SK-N-SH treated with all-trans-retinoic acid at 6 μM for 48 hours (cell line): Measurements from ENCODE around the gene BARHL2.

Experiments used
- ATAC-seq: fragments of 200-7000 bp; cut with Tn5 transposase; 3 replicates; pipeline ENCODE4 v1.9.1; 2020; ENCODE audit warnings: mild to moderate bottlenecking, moderate library complexity
- ARNTL ChIP-seq: fragments of 450-650 bp; formaldehyde crosslinking; IDR thresholded peaks from 2 replicates; pipeline ENCODE4 v1.5.0; 2020; ENCODE audit warnings: low read depth, mild to moderate bottlenecking, moderate library complexity, borderline replicate concordance
- BACH2 ChIP-seq: fragments of 250-450 bp; sonication (Bioruptor Pico); IDR thresholded peaks from 2 replicates; pipeline ENCODE4 v1.9.0; 2021; ENCODE audit warnings: mild to moderate bottlenecking, borderline replicate concordance
- CSDC2 ChIP-seq: fragments of 250-450 bp; sonication (Bioruptor Pico); IDR thresholded peaks from 2 replicates; pipeline ENCODE4 v1.5.0; 2020; ENCODE audit warnings: mild to moderate bottlenecking, moderate library complexity
- GLIS3 ChIP-seq: fragments of 250-450 bp; sonication (Bioruptor Pico); IDR thresholded peaks from 2 replicates; pipeline ENCODE4 v1.5.0; 2020; ENCODE audit warnings: mild to moderate bottlenecking, moderate library complexity
- ISL1 ChIP-seq: fragments of 250-450 bp; sonication (Bioruptor Pico); IDR thresholded peaks from 2 replicates; pipeline ENCODE4 v2.1.2; 2022; ENCODE audit warnings: mild to moderate bottlenecking, moderate library complexity
- OSR1 ChIP-seq: fragments of 250-450 bp; sonication (Bioruptor Pico); IDR thresholded peaks from 2 replicates; pipeline ENCODE4 v1.8.0; 2022; ENCODE audit warnings: moderate library complexity, mild to moderate bottlenecking, inconsistent platforms
- PPARA ChIP-seq: fragments of 250-450 bp; sonication (Bioruptor Pico); IDR thresholded peaks from 2 replicates; pipeline ENCODE4 v1.5.0; 2020; ENCODE audit warnings: mild to moderate bottlenecking, borderline replicate concordance
- RARB ChIP-seq: fragments of 250-450 bp; sonication (Bioruptor Pico); IDR thresholded peaks from 2 replicates; pipeline ENCODE4 v1.8.0; 2021; ENCODE audit warnings: mild to moderate bottlenecking, moderate library complexity
- SNAI2 ChIP-seq: fragments of 250-450 bp; sonication (Bioruptor Pico); IDR thresholded peaks from 2 replicates; pipeline ENCODE4 v1.5.0; 2020; ENCODE audit warnings: mild to moderate bottlenecking, moderate library complexity
- TCF4 ChIP-seq: fragments of 250-450 bp; sonication (Bioruptor Pico); IDR thresholded peaks from 2 replicates; pipeline ENCODE4 v1.8.0; 2021; ENCODE audit warnings: mild to moderate bottlenecking, moderate library complexity, borderline replicate concordance
- TOX ChIP-seq: fragments of 250-450 bp; sonication (Bioruptor Pico); IDR thresholded peaks from 2 replicates; pipeline ENCODE4 v1.8.0; 2021; ENCODE audit warnings: mild to moderate bottlenecking, moderate library complexity, borderline replicate concordance
- ZC3H10 ChIP-seq: fragments of 250-450 bp; sonication (Bioruptor Pico); IDR thresholded peaks from 2 replicates; pipeline ENCODE4 v1.5.1; 2021; ENCODE audit warnings: mild to moderate bottlenecking, moderate library complexity
- ZFP3 ChIP-seq: fragments of 250-450 bp; sonication (Bioruptor Pico); IDR thresholded peaks from 2 replicates; pipeline ENCODE4 v1.5.0; 2020; ENCODE audit warnings: mild to moderate bottlenecking, moderate library complexity
- ZFP30 ChIP-seq: fragments of 450-650 bp; formaldehyde crosslinking; IDR thresholded peaks from 2 replicates; pipeline ENCODE4 v1.5.0; 2022; ENCODE audit warnings: mild to moderate bottlenecking, moderate library complexity
- ZNF70 ChIP-seq: fragments of 450-650 bp; formaldehyde crosslinking; IDR thresholded peaks from 2 replicates; pipeline ENCODE4 v1.5.0; 2020; ENCODE audit warnings: mild to moderate bottlenecking, moderate library complexity
- ZNF8 ChIP-seq: fragments of 450-650 bp; formaldehyde crosslinking; IDR thresholded peaks from 2 replicates; pipeline ENCODE4 v1.5.0; 2020; ENCODE audit warnings: mild to moderate bottlenecking, moderate library complexity
- TF ChIP-seq, protein P1 (sequence below): fragments of 250-450 bp; sonication (Bioruptor Pico); IDR thresholded peaks from 2 replicates; pipeline ENCODE4 v1.5.1; 2020; ENCODE audit warnings: low read depth, mild to moderate bottlenecking, moderate library complexity
- TF ChIP-seq, protein P2 (sequence below): fragments of 250-450 bp; sonication (Bioruptor Pico); IDR thresholded peaks from 2 replicates; pipeline ENCODE4 v1.8.0; 2020; ENCODE audit warnings: mild to moderate bottlenecking, moderate library complexity, borderline replicate concordance
- TF ChIP-seq, protein P3 (sequence below): fragments of 250-450 bp; sonication (Bioruptor Pico); IDR thresholded peaks from 2 replicates; pipeline ENCODE4 v1.5.0; 2020; ENCODE audit warnings: mild to moderate bottlenecking, moderate library complexity
- TF ChIP-seq, protein P4 (sequence below): fragments of 250-450 bp; sonication (Bioruptor Pico); IDR thresholded peaks from 2 replicates; pipeline ENCODE4 v1.5.1; 2021; ENCODE audit warnings: mild to moderate bottlenecking, moderate library complexity
- TF ChIP-seq, protein P5 (sequence below): fragments of 250-450 bp; sonication (Bioruptor Pico); IDR thresholded peaks from 2 replicates; pipeline ENCODE4 v1.8.0; 2021; ENCODE audit warnings: low read depth, mild to moderate bottlenecking, moderate library complexity, borderline replicate concordance

BARHL2 gene

DNA sequence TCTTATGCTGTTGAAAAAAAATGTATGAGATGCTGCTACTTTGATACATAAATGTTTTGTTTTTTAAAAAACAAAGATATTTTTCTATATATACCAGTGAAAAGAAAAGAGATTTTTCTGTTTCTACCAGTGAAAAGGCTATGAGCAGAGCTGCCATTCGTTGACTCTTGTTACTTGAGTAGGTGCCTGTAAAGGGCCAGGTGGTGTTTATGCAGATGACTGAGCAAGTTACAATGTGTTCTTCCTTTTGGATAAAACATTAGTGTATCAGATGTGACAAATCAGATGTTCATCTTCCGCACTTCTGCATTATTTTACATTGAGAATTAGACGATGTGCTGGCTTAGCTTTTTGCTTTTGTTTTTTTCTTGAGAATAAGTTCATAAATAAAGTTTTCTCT, 45.4 kb downstream of the BARHL2 start:
- no peak for ATAC-seq
- TF ChIP-seq CSDC2 (CRISPR knock-in tag), result no peak
- TF ChIP-seq, protein P1, sequence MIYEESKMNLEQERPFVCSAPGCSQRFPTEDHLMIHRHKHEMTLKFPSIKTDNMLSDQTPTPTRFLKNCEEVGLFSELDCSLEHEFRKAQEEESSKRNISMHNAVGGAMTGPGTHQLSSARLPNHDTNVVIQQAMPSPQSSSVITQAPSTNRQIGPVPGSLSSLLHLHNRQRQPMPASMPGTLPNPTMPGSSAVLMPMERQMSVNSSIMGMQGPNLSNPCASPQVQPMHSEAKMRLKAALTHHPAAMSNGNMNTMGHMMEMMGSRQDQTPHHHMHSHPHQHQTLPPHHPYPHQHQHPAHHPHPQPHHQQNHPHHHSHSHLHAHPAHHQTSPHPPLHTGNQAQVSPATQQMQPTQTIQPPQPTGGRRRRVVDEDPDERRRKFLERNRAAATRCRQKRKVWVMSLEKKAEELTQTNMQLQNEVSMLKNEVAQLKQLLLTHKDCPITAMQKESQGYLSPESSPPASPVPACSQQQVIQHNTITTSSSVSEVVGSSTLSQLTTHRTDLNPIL (CRISPR knock-in tag), result no peak
- TF ChIP-seq, protein P2, sequence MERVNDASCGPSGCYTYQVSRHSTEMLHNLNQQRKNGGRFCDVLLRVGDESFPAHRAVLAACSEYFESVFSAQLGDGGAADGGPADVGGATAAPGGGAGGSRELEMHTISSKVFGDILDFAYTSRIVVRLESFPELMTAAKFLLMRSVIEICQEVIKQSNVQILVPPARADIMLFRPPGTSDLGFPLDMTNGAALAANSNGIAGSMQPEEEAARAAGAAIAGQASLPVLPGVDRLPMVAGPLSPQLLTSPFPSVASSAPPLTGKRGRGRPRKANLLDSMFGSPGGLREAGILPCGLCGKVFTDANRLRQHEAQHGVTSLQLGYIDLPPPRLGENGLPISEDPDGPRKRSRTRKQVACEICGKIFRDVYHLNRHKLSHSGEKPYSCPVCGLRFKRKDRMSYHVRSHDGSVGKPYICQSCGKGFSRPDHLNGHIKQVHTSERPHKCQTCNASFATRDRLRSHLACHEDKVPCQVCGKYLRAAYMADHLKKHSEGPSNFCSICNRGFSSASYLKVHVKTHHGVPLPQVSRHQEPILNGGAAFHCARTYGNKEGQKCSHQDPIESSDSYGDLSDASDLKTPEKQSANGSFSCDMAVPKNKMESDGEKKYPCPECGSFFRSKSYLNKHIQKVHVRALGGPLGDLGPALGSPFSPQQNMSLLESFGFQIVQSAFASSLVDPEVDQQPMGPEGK, result no peak
- TF ChIP-seq ARNTL (CRISPR knock-in tag), result no peak
- TF ChIP-seq, protein P3, sequence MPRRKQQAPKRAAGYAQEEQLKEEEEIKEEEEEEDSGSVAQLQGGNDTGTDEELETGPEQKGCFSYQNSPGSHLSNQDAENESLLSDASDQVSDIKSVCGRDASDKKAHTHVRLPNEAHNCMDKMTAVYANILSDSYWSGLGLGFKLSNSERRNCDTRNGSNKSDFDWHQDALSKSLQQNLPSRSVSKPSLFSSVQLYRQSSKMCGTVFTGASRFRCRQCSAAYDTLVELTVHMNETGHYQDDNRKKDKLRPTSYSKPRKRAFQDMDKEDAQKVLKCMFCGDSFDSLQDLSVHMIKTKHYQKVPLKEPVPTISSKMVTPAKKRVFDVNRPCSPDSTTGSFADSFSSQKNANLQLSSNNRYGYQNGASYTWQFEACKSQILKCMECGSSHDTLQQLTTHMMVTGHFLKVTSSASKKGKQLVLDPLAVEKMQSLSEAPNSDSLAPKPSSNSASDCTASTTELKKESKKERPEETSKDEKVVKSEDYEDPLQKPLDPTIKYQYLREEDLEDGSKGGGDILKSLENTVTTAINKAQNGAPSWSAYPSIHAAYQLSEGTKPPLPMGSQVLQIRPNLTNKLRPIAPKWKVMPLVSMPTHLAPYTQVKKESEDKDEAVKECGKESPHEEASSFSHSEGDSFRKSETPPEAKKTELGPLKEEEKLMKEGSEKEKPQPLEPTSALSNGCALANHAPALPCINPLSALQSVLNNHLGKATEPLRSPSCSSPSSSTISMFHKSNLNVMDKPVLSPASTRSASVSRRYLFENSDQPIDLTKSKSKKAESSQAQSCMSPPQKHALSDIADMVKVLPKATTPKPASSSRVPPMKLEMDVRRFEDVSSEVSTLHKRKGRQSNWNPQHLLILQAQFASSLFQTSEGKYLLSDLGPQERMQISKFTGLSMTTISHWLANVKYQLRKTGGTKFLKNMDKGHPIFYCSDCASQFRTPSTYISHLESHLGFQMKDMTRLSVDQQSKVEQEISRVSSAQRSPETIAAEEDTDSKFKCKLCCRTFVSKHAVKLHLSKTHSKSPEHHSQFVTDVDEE, result no peak
- no peak for TF ChIP-seq ZNF70 (CRISPR knock-in tag)
- no peak for TF ChIP-seq ZNF8
- no peak for TF ChIP-seq TOX (CRISPR knock-in tag)
- no peak for TF ChIP-seq PPARA (CRISPR knock-in tag)
- no peak for TF ChIP-seq TCF4 (CRISPR knock-in tag)
- TF ChIP-seq ZC3H10, result no peak
- no peak for TF ChIP-seq ZFP3 (CRISPR knock-in tag)
- TF ChIP-seq SNAI2 (CRISPR knock-in tag), result no peak
- TF ChIP-seq OSR1 (CRISPR knock-in tag), result no peak
- TF ChIP-seq ZFP30 (CRISPR knock-in tag), result no peak
- TF ChIP-seq ISL1 (CRISPR knock-in tag), result no peak
- no peak for TF ChIP-seq RARB (CRISPR knock-in tag)
- TF ChIP-seq, protein P4, sequence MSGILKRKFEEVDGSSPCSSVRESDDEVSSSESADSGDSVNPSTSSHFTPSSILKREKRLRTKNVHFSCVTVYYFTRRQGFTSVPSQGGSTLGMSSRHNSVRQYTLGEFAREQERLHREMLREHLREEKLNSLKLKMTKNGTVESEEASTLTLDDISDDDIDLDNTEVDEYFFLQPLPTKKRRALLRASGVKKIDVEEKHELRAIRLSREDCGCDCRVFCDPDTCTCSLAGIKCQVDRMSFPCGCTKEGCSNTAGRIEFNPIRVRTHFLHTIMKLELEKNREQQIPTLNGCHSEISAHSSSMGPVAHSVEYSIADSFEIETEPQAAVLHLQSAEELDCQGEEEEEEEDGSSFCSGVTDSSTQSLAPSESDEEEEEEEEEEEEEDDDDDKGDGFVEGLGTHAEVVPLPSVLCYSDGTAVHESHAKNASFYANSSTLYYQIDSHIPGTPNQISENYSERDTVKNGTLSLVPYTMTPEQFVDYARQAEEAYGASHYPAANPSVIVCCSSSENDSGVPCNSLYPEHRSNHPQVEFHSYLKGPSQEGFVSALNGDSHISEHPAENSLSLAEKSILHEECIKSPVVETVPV (CRISPR knock-in tag), result no peak
- TF ChIP-seq BACH2 (CRISPR knock-in tag), result no peak

DNA sequence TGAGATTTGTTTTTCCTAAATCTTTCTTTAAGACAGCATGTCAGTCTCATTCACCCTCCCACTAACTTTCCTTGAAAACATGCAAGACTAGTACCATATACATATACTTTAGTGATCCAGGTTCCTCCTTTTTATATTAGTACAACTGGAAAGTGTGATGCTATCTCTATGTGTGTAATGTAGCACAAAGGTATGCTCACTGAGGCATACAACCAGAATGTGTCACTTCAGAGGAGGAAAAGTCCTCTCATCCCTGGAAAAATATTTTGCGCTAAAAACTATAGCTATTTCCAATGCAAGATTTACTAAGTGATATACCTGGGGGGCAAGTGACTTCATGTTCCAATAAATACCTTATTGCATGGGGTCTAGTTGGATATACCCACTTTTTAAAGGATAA, 45.9 kb downstream of the BARHL2 start:
- no peak for ATAC-seq
- TF ChIP-seq, protein P1 (CRISPR knock-in tag), result no peak
- no peak for TF ChIP-seq OSR1 (CRISPR knock-in tag)
- no peak for TF ChIP-seq ZNF70 (CRISPR knock-in tag)
- TF ChIP-seq ISL1 (CRISPR knock-in tag), result no peak
- TF ChIP-seq ZFP30 (CRISPR knock-in tag), result no peak
- TF ChIP-seq TCF4 (CRISPR knock-in tag), result no peak
- TF ChIP-seq, protein P4 (CRISPR knock-in tag), result no peak
- TF ChIP-seq, protein P2, result no peak
- no peak for TF ChIP-seq ARNTL (CRISPR knock-in tag)
- no peak for TF ChIP-seq GLIS3
- TF ChIP-seq, protein P5, sequence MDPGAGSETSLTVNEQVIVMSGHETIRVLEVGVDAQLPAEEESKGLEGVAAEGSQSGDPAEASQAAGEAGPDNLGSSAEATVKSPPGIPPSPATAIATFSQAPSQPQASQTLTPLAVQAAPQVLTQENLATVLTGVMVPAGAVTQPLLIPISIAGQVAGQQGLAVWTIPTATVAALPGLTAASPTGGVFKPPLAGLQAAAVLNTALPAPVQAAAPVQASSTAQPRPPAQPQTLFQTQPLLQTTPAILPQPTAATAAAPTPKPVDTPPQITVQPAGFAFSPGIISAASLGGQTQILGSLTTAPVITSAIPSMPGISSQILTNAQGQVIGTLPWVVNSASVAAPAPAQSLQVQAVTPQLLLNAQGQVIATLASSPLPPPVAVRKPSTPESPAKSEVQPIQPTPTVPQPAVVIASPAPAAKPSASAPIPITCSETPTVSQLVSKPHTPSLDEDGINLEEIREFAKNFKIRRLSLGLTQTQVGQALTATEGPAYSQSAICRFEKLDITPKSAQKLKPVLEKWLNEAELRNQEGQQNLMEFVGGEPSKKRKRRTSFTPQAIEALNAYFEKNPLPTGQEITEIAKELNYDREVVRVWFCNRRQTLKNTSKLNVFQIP (CRISPR knock-in tag), result no peak
- TF ChIP-seq SNAI2 (CRISPR knock-in tag), result no peak
- TF ChIP-seq PPARA (CRISPR knock-in tag), result no peak
- TF ChIP-seq RARB (CRISPR knock-in tag), result no peak
- no peak for TF ChIP-seq CSDC2 (CRISPR knock-in tag)
